ENCODE results near the gene MCC.

MCC gene

GRCh38 chr5:113489299-113489698, 1.0 kb upstream of the MCC start (continued):
- peak; percentile 52; the same call in 1 of the 2 replicates for TF ChIP-seq ZNF692 (tag by site-specific recombination; IDR thresholded peaks at IDR 0.05)
- TF ChIP-seq BCL11A (tag by site-specific recombination; IDR thresholded peaks at IDR 0.05; ENCODE audit: low read depth) = no peak
- no peak for TF ChIP-seq ZNF221 (tag by site-specific recombination; IDR thresholded peaks at IDR 0.05; ENCODE audit: borderline replicate concordance)
- TF ChIP-seq YY2 (tag by site-specific recombination; IDR thresholded peaks at IDR 0.05) = no peak
- no peak for TF ChIP-seq FEZF1 (tag by site-specific recombination; IDR thresholded peaks at IDR 0.05)
- TF ChIP-seq ZBTB49 (tag by site-specific recombination; IDR thresholded peaks at IDR 0.05; ENCODE audit: low read depth) = no peak
- TF ChIP-seq ZNF623 (tag by site-specific recombination; IDR thresholded peaks at IDR 0.05) = 0 out of 2 replicates have a peak, but pooled peaks have one; percentile 16
- no peak for TF ChIP-seq ZNF521 (tag by site-specific recombination; IDR thresholded peaks at IDR 0.05)
- TF ChIP-seq ZFP69B (tag by site-specific recombination; IDR thresholded peaks at IDR 0.05) = peak; percentile 26; the same call in 1 of the 2 replicates
- TF ChIP-seq ZNF658 (tag by site-specific recombination; IDR thresholded peaks at IDR 0.05) = no peak
- no peak for TF ChIP-seq ZNF555 (tag by site-specific recombination; conservative IDR thresholded peaks at IDR 0.05)
- TF ChIP-seq ZNF394 (tag by site-specific recombination; IDR thresholded peaks at IDR 0.05; ENCODE audit: borderline replicate concordance) = peak; percentile 46
- TF ChIP-seq ZNF202 (tag by site-specific recombination; IDR thresholded peaks at IDR 0.05; ENCODE audit: borderline replicate concordance) = no peak
- no peak for TF ChIP-seq ZNF596 (tag by site-specific recombination; IDR thresholded peaks at IDR 0.05)
- TF ChIP-seq ZIC2 (tag by site-specific recombination; IDR thresholded peaks at IDR 0.05) = no peak
- TF ChIP-seq ZNF639 (tag by site-specific recombination; IDR thresholded peaks at IDR 0.05) = peak; percentile 66
- peak; percentile 29 for TF ChIP-seq ZNF510 (tag by site-specific recombination; IDR thresholded peaks at IDR 0.05; ENCODE audit: insufficient replicate concordance)
- no peak for TF ChIP-seq ZNF747 (tag by site-specific recombination; IDR thresholded peaks at IDR 0.05)
- 0 out of 2 replicates have a peak, but pooled peaks have one; percentile 52 for TF ChIP-seq ZBTB21 (tag by site-specific recombination; IDR thresholded peaks at IDR 0.05)
- TF ChIP-seq ZSCAN18 (tag by site-specific recombination; IDR thresholded peaks at IDR 0.05) = no peak
- TF ChIP-seq REPIN1 (tag by site-specific recombination; IDR thresholded peaks at IDR 0.05; ENCODE audit: low read depth) = no peak
- TF ChIP-seq ZNF629 (tag by site-specific recombination; IDR thresholded peaks at IDR 0.05) = peak; percentile 39; the same call in 1 of the 2 replicates
- no peak for TF ChIP-seq ZBTB44 (tag by site-specific recombination; IDR thresholded peaks at IDR 0.05)
- TF ChIP-seq YY1 (tag by site-specific recombination; IDR thresholded peaks at IDR 0.05) = no peak
- TF ChIP-seq ZNF37A (tag by site-specific recombination; IDR thresholded peaks at IDR 0.05) = no peak
- no peak for TF ChIP-seq PRDM6 (tag by site-specific recombination; IDR thresholded peaks at IDR 0.05)
- peak; percentile 54; the same call in 1 of the 2 replicates for TF ChIP-seq INSM2 (tag by site-specific recombination; IDR thresholded peaks at IDR 0.05)
- TF ChIP-seq ZNF600 (tag by site-specific recombination; IDR thresholded peaks at IDR 0.05) = peak; percentile 87
- TF ChIP-seq ZNF324 (tag by site-specific recombination; IDR thresholded peaks at IDR 0.05) = peak; percentile 51
- no peak for TF ChIP-seq ZNF514 (tag by site-specific recombination; IDR thresholded peaks at IDR 0.05)
